NCI-H2107 treated with DMSO at 0.1 percent for 48 hours (cell line): ENCODE results near the gene SKIL.
A peak's percentile ranks its signal among the peaks of the same experiment; 100 is the strongest.
"Not testable (repeated sequence)": the region's sequence is repeated elsewhere in the genome, so short reads cannot be mapped to it uniquely, and the experiment has no call there.

ENCODE experiments used
- DNase-seq: peaks from one replicate; lab custom pipeline; 2025; ENCODE audit not compliant: unreplicated experiment; lab: John Stamatoyannopoulos, UW

SKIL gene, protein sequence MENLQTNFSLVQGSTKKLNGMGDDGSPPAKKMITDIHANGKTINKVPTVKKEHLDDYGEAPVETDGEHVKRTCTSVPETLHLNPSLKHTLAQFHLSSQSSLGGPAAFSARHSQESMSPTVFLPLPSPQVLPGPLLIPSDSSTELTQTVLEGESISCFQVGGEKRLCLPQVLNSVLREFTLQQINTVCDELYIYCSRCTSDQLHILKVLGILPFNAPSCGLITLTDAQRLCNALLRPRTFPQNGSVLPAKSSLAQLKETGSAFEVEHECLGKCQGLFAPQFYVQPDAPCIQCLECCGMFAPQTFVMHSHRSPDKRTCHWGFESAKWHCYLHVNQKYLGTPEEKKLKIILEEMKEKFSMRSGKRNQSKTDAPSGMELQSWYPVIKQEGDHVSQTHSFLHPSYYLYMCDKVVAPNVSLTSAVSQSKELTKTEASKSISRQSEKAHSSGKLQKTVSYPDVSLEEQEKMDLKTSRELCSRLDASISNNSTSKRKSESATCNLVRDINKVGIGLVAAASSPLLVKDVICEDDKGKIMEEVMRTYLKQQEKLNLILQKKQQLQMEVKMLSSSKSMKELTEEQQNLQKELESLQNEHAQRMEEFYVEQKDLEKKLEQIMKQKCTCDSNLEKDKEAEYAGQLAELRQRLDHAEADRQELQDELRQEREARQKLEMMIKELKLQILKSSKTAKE

DNA sequence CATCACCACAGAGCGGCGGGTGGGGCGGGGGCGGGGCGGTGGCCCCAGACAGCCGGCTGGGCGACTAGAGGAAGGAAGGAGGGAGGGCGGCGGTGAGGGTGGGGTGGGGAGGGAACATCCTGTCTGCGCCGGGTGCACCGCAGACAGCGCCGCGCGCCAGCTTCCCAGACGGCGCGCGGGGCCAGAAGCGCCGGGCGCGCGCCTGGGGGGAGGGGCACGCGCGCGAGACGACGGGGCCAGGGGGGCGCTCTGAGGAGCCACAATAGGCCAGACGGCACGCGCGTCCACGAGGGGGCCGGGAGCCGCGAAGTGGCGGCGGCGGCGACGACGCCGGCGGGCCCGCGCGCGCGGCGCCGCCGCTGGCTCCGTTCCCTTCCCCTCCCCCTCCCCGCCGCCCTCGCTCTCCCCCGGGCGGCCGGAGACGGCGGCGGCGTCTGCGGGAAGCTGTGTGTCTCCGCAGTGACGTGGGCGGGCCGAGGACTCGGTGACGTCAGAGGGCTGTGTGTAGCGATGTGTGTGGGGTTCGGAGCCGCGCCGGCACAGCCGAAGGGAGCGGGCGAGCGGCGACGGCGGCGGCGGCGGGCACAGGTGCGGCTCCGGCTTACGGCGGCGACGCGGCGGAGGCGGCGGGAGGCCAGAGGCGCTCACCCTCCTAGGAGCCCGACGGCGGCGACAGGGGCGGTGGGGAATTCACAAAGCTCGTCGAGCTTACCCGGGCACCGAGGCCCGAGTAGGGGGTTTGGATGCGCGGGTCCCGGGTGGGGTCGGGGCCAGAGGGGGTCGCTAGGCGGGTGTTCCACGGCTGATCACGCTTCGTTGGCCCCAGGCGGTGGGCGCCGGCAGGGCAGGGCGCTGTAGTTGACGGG is at the start of gene SKIL:
SKIL (plus strand) TSS at position 540 of the 866 bp plus-strand sequence. CDS start 2,617 bp downstream, outside the sequence.
- DNase-seq: peak; percentile 96

DNA sequence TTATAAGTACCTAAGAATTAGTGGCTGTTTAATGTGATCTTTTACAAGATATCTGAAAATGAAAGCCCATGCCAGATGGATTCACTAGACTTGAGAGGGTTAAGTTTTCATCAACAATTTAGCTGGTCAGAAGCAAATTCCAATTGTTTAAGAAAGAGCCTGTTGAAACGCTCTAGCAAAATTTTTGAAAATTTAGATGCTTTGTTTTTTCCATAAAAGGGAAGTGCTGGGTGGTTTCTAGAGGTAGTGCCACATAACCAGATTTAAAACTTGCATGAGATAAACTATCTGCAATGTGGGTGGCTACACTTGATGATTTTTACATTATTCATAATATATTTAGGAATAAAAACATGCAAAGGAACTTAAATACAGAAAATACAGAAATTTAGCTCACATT is 48.5 kb upstream of the SKIL start:
- DNase-seq: no peak

DNA sequence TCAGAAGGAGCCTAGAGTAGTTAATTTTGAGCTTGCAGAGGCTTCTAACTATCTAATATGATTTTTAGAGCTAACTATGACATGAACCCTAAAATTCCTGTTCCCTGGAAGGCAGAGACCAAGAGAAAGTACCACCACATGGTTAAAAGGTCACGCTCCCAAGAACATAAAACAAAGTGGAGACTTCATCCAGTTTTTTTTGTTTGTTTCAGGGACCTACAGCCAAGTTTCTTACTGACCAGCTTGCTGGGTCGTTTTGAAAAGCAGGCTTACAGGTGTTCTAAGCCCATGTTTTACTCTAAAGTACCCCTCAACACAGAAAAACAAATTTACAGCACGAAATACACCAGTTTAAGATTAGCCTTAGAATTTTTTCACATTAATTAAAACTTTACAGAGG is 39.6 kb upstream of the SKIL start:
- no peak for DNase-seq

DNA sequence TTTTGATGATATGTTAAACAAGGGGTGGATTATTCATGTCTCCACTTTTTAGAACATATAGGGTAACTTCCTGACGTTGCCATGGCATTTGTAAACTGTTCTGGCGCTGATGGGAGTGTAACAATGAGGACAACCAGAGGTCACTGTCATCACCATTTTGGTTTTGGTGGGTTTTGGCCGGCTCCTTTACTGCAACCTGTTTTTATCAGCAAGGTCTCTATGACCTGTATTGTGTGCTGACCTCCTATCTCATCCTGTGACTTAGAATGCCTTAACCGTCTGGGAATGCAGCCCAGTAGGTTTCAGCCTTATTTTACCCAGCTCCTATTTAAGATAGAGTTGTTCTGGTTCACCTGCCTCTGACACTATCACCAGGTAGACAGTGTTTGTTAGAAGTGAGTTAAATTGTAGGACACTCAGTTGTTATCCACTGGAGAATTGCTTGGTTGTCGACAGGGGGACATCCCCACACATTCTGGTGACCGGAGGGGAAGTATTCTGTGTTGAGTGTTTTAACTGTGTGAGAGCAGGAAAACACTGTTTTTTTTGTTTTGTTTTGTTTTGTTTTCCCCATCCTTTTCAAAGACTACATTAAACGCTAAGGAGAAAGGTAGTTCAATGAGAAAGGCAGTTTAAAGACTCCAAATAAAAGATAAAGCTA is 36.9 kb upstream of the SKIL start:
- DNase-seq: no peak

DNA sequence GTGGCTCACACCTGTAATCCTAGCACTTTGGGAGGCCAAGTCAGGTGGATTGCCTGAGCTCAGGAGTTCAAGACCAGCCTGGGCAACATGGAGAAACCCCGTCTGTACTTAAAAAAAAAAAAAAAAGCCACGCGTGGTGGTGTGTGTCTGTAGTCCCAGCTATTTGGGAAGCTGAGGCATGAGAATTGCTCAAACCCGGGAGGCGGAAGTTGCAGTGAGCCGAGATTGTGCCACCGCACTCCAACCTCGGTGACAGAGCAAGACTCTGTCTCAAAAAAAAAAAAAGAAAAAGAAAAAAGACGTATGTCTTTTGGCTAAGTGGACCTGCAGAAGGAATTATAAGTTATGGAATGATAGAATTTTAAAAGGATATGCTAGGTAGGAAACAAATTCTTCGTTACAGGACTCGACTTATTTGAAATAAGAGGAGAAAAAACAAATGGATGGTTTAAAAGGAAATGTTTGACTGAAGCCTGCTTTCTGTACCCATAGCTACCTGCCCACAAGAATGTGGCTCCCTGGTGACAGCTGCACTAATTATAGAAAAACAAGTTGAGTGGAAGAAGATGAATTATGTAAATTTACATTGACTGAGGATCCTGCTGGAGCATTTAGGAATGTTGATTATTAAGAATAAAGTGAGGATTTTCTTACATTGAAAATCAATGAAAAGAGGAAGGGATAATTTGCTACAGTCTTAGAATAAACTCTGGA is 36.0 kb upstream of the SKIL start:
- DNase-seq: peak; percentile 31

DNA sequence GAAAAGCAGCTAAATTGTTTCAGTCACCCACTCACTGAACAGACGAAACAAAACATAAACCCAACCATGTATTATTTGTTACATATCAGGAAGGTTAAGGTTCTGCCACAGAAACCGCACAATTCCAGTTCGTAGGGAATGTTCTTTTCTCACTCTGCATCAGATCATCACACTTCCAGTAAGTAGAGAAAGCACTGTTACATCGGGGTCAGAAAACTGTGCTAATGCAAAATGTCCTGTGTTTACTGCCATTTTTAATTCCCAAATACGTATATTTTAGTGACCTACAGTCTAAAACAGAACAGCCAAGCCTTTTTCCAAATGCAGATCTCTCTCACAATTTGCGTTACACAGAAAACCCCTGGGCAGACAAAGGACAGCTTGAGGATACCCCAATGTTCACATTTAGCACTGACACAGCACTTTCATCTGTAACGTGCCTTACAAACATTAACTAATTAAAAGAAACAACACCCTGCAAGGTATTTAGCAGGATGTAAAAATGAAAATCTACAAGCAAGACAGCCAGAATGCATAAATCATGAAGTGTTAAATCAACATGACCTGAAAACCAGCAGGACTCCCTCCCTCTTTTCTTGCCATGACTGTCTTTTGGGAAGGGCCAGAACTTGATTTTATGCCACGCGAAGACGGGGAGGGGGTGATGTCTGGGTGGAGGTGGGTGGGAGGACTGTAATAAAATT is 34.8 kb upstream of the SKIL start:
- DNase-seq: no peak

DNA sequence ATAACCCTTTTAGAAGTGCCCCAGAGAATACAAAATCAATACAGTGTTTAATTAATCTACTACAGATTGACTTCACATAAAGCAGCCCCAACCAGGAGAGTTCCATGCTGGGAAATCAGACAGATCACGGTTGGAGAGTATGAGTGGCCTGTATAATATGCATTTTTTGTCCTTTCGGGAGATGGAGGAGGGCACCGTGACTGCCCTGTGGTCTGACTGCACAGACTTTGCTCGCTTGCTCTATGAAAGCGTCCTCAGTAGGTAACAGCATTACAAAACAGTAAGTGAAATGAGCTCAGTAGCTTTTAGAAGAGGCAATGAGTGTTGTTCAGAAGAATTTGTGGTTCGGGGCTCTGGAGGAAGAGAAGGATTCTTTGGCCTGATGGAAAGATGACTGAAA is 34.2 kb upstream of the SKIL start:
- no peak for DNase-seq

DNA sequence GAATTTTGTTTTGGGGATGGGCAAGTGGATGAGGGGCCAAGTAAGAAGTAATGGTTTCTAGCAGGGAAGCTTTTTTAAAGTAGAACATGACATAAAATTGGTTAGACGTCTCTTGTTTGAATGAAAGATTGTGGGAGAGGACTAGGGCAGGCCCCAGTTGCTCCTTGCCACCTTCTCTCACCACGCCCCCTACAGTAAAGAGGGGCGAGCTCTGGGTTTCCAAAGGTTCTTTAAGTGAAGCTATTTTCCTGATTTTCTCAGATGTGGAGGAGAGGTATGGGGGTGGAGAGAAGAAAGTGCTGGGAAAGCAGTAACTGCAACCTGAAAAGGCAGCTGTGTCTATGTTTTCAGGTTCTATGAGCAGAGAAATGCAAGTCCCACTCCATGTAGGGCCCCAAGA is 32.6 kb upstream of the SKIL start:
- DNase-seq: no peak

DNA sequence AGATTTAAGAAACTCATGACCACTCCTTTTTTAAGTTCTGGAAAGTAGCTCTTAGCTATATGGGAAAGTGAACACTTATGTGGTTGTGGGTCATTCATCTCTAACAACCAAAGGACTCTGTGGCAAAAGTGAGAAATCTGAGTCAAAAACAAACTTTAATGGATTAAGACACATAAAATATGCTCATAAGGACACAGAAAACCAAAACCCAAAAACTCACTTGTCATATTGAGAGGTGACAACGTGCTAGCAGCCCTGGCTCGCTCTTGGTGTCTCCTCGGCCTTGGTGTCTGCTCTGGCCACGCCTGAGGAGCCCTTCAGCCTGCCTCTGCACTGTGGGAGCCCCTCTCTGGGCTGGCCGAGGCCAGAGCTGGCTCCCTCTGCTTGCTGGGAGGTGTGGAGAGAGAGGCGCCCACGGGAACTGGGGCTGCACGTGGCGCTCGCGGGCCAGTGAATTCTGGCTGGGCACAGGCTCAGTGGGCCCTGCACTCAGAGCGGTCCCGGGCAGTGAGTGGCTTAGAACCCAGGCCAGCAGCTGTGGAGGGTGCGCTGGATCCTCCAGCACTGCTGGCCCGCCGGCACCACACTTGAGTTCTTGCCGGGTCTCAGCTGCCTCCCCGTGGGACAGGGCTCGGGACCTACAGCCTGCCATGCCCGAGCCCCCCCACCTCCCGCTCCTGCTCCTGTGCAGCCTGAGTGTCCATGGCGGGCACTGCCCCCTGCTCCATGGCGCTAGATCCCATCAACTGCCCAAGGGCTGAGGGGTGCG is 30.3 kb upstream of the SKIL start:
- DNase-seq: no peak

DNA sequence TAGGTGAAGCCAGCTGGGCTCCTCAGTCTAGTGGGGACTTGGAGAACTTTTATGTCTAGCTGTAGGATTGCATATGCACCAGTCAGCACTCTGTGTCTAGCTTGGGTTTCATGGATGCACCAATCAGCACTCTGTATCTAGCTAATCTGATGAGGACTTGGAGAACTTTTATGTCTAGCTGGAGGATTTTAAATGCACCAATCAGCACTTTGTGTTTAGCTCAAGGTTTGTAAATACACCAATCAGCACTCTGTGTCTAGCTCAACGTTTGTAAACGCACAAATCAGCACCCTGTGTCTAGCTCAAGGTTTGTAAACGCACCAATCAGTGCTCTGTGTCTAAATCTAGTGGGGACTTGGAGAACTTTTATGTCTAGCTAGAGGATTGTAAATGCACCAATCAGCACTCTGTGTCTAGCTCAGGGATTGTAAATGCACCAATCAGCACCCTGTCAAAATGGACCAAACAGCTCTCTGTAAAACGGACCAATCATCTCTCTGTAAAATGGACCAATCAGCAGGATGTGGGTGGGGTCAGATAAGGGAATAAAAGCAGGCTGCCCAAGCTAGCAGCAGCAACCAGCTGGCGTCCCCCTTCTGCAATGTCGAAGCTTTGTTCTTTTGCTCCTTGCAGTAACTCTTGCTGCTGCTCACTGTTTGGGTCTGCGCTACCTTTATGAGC is 29.5 kb upstream of the SKIL start:
- not testable (repeated sequence) for DNase-seq

DNA sequence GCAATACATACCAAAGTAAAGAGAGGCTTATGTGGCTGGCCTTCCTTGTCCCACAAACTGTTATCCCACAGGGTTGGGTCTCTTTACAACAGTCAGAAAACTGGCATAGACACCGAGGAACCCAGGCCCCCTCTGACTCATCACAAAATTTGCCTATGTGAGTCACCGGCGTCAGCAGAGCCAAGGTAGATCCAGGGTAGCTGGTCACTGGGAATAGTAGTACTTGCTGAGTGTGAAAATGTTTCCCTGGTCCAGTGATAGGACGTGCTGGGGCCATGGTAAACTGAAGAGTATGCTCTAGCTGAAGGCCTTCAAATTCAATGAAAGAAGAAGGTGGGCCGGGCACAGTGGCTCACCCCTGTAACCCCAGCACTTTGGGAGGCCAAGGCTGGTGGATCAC is 27.1 kb upstream of the SKIL start:
- DNase-seq: no peak

DNA sequence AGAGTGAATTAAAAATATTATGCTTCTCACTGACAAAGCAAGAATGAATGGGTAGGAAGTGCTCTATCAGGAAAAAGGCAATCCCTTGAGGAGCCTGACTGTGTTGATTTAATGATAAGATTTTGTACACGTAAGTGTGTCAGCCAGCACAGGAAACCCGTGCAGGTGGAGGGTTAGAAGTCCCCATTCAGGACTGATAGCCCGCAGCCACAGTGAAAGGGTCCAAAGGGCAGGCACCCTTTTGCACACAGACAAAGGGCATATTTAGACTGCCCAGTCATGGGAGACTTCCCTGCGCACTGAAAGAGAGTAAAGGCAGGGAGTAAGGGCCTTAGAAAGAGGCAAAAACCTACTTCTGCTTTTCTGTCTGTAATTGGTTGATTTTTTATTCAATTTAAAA is 26.4 kb upstream of the SKIL start:
- DNase-seq: no peak

DNA sequence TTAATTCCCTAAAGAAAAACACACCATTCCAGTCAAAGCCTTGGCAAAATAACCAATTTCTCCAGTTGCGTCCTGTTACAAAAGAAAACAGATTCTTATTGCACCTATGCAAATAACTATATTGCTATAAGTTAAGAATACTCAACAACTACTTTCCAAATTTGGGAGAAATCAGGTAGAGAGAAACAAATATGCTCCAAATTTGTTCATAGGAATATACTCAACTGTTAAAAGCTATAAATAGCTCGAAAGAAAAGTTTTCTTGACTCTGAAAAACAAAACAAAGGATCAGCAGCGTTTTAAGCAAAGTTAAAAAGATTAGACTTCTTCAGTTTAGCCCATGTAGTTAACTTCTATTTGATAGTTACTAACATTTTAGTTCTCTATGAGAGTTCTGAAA is 20.1 kb upstream of the SKIL start:
- no peak for DNase-seq

DNA sequence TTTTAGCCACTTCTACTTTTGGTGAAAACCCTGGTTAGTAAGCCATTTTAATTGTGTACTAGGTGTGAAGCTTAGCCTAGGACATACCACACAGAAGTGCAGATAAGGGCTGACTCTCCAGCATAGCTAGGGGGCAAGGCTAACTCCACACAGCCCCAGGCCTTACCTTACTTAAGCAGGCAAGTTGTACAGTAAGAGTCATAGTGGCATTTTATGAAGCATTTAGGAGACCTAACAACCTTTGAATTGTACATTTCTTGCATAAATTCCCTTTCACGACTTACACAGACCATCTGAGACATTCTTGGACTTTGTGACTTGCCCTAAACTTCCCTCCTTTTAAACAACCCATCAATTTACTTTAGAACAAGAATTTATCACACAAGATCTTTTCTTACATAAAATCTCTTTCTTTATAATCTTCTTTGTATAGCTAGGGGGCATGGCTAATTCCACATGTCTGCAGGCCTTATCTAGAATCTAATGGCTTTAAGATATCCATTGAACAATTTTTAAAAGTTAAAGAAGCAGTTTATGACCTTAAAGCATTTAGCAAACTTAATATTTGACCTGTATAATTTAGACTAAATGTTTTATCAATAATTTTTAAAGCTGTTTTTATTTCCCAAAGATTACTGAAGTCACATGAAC is 18.7 kb upstream of the SKIL start:
- DNase-seq: no peak

DNA sequence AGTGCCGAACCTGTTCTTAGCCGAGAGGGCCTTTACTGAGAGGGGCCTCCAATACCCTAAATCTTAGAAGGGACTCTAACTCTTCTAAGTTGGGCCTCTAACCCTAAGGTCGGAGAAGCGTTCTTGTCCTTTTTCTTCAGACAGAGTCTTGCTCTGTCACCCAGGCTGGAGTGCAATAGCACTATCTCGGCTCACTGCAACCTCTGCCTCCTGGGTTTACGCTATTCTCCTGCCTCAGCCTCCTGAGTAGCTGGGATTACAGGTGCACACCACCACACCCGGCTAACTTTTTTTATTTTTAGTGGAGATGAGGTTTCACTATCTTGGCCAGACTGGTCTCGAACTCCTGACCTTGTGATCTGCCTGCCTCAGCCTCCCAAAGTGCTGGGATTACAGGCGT is 15.2 kb upstream of the SKIL start:
- not testable (repeated sequence) for DNase-seq

DNA sequence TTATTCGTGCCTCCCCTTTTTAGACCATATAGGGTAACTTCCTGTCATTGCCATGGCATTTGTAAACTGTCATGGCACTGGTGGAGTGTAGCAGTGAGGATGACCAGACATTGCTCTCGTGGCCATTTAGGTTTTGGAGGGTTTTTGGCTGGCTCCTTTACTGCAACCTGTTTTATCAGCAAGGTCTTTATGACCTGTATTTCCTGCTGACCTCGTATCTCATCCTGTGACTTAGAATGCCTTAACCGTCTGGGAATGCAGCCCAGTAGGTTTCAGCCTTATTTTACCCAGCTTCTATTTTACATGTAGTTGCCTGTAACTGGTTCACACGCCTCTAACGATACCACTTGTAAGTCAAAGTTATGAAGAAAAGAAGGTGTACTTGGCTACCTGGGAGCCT is 13.7 kb upstream of the SKIL start:
- DNase-seq: not testable (repeated sequence)

DNA sequence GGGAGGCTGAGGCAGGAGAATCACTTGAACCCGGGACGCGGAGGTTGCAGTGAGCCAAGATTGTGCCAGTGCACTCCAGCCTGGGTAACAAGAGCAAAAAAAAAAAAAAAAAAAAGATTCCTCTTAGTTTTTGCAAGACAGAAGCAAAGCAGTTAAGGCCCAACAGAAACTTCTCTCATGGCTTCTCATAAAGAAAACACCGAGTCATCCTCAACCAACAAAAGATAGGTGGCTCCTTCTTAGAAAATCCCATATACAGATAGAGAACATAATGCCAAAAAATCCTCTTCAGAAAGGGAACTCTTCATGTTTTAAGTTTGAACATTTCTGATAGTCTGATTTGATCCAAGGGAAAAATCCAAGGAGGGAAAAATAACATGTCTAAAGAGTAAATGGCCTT is 12.5 kb upstream of the SKIL start:
- DNase-seq: no peak
